ENCODE measurements around the gene PKD1L1. TPM values are rescaled to one million over a fixed set of nuclear protein-coding genes. Genes with fewer than 3 reads are reported as not detected.
A peak's percentile ranks its signal among the peaks of the same experiment; 100 is the strongest.

Gene PKD1L1
- total RNA-seq, 1 donor from 2014 or later, result 4.8 TPM

DNA sequence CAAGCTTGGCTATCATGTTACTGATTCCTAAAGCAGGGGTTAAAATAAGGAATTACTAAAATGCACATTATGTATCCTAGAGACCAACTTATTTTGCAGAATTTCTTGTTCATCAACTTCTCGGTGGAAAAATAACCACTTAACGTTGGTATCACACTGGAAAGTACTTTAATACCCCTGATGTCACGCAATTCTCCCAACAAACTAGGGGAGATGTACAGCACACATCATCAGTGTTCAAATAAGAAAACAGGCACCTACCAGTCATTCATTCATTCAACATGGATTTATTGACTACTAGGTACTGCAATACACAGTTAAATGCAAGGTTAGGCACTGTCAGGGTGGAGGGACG lies 30.5 kb upstream of the PKD1L1 start:
- TF ChIP-seq CTCF (IDR thresholded peaks at IDR 0.05; ENCODE audit: unreplicated experiment), result no peak
- H3K27me3 Mint-ChIP-seq (ENCODE audit: unreplicated experiment), result no peaks in the 10 kb centered on the region
- peaks cover 23% of the 10 kb centered on the region for H3K36me3 Mint-ChIP-seq (ENCODE audit: low read depth, unreplicated experiment)
- H3K4me1 Mint-ChIP-seq (ENCODE audit: unreplicated experiment), result peaks cover 11% of the 10 kb centered on the region
- no peak for DNase-seq (ENCODE audit: low spot score)
- peak overlapping the region; percentile 98 for H3K4me3 Mint-ChIP-seq (ENCODE audit: unreplicated experiment)
- no peaks in the 10 kb centered on the region for H3K9me3 Mint-ChIP-seq (ENCODE audit: unreplicated experiment)
- no peak overlapping the region for H3K27ac Mint-ChIP-seq (ENCODE audit: unreplicated experiment)

DNA sequence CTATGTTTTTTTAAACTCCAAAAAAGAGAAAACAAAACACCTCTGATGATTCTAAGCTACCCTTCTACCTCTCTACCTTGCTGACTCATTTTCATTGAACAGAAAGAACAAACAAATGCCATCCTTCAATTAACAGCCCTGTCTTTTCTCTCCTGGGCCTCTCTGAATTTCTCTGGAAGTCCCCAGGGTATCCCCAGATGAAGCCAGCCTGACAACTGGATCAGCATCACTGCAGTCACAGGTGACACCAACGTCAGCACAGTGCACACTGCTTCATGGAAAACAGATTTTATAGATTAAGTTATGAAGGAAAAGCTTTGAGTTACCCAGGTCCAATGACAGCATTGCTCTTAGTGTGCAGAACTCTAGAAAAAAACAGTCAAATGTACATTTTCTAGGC lies 25.5 kb upstream of the PKD1L1 start:
- no peaks in the 10 kb centered on the region for H3K9me3 Mint-ChIP-seq (ENCODE audit: unreplicated experiment)
- H3K27me3 Mint-ChIP-seq (ENCODE audit: unreplicated experiment), result no peaks in the 10 kb centered on the region
- no peak overlapping the region for H3K4me3 Mint-ChIP-seq (ENCODE audit: unreplicated experiment)
- H3K4me1 Mint-ChIP-seq (ENCODE audit: unreplicated experiment), result peaks cover 14% of the 10 kb centered on the region
- DNase-seq (ENCODE audit: low spot score), result no peak
- peaks cover 40% of the 10 kb centered on the region for H3K36me3 Mint-ChIP-seq (ENCODE audit: low read depth, unreplicated experiment)
- H3K27ac Mint-ChIP-seq (ENCODE audit: unreplicated experiment), result no peak overlapping the region
- TF ChIP-seq CTCF (IDR thresholded peaks at IDR 0.05; ENCODE audit: unreplicated experiment), result no peak

- Mint-ChIP-seq H3K9me3 (ENCODE audit: unreplicated experiment) (no peaks in the 10 kb centered on the region), H3K27me3 (ENCODE audit: unreplicated experiment) (no peaks in the 10 kb centered on the region), H3K36me3 (ENCODE audit: low read depth, unreplicated experiment) (peaks cover 47% of the 10 kb centered on the region), H3K27ac (ENCODE audit: unreplicated experiment) (no peak overlapping the region), H3K4me1 (ENCODE audit: unreplicated experiment) (peaks cover 3% of the 10 kb centered on the region), H3K4me3 (ENCODE audit: unreplicated experiment) (no peak overlapping the region)
- no peak for TF ChIP-seq CTCF (IDR thresholded peaks at IDR 0.05; ENCODE audit: unreplicated experiment)
- no peak for DNase-seq (ENCODE audit: low spot score)
Measured at GRCh38 chr7:47970761-47971160, 22.5 kb upstream of the PKD1L1 start.

- Mint-ChIP-seq H3K36me3 (ENCODE audit: low read depth, unreplicated experiment) (peaks cover 56% of the 10 kb centered on the region), H3K4me3 (ENCODE audit: unreplicated experiment) (no peak overlapping the region), H3K9me3 (ENCODE audit: unreplicated experiment) (no peaks in the 10 kb centered on the region), H3K4me1 (ENCODE audit: unreplicated experiment) (peaks cover 3% of the 10 kb centered on the region), H3K27me3 (ENCODE audit: unreplicated experiment) (no peaks in the 10 kb centered on the region), H3K27ac (ENCODE audit: unreplicated experiment) (peak overlapping the region; percentile 53)
- peak; percentile 84 for DNase-seq (ENCODE audit: low spot score)
- peak; percentile 84 for TF ChIP-seq CTCF (IDR thresholded peaks at IDR 0.05; ENCODE audit: unreplicated experiment)
Measured at GRCh38 chr7:47968847-47969774, 20.8 kb upstream of the PKD1L1 start.

GRCh38 chr7:47967708-47968107 lies 19.4 kb upstream of the PKD1L1 start:
- Mint-ChIP-seq H3K4me1 (ENCODE audit: unreplicated experiment) (peaks cover 3% of the 10 kb centered on the region), H3K4me3 (ENCODE audit: unreplicated experiment) (no peak overlapping the region), H3K27ac (ENCODE audit: unreplicated experiment) (no peak overlapping the region), H3K36me3 (ENCODE audit: low read depth, unreplicated experiment) (peaks cover 58% of the 10 kb centered on the region), H3K9me3 (ENCODE audit: unreplicated experiment) (no peaks in the 10 kb centered on the region), H3K27me3 (ENCODE audit: unreplicated experiment) (peaks cover 2% of the 10 kb centered on the region)
- DNase-seq (ENCODE audit: low spot score), result no peak
- TF ChIP-seq CTCF (IDR thresholded peaks at IDR 0.05; ENCODE audit: unreplicated experiment), result no peak
